Body of pancreas (tissue), 4 donors: ENCODE measurements around the gene SRPK3. TPM values are rescaled to one million over a fixed set of nuclear protein-coding genes. Genes with fewer than 3 reads are reported as not detected.

ENCODE experiments used
- ATAC-seq: fragments of 150-250 bp; one replicate; pipeline ENCODE4 v1.9.1; 2016
- DNase-seq, 4 donors: peaks; one replicate each; pipeline ENCODE4 v3.0.0-alpha.2; 2019
- H3K27ac ChIP-seq, 4 donors: fragments of 200-600 bp; sonication (generic); 1 replicate in 3 of 4; 2 replicates in 1 of 4; pipeline versions ENCODE4 v1.5.1 to v1.6.1; 2016 to 2019; ENCODE audit warnings: mild to moderate bottlenecking in 1 of 4, mixed read lengths in 1 of 4, moderate library complexity in 1 of 4
- H3K27me3 ChIP-seq, 2 donors: fragments of 200-600 bp; sonication (generic); one replicate each; pipeline ENCODE4 v1.6.0; 2016; ENCODE audit warnings: mild to moderate bottlenecking in 1 of 2
- H3K36me3 ChIP-seq, 2 donors: fragments of 200-600 bp; sonication (generic); replicated peaks in 1 of 2; 2 replicates each; pipeline ENCODE4 v1.5.1; 2016; ENCODE audit warnings: low read depth in 2 of 2; ENCODE audit not compliant: insufficient read depth in 1 of 2
- H3K4me1 ChIP-seq: fragments of 200-600 bp; sonication (generic); one replicate; pipeline ENCODE4 v1.6.0; 2016
- H3K4me3 ChIP-seq, 2 donors: fragments of 200-600 bp; sonication (generic); 1 replicate in 1 of 2; 2 replicates in 1 of 2; pipeline ENCODE4 v1.5.1; 2016 to 2019
- H3K9me3 ChIP-seq, 3 donors: fragments of 200-600 bp; sonication (generic); 1 replicate in 2 of 3; 2 replicates in 1 of 3; pipeline ENCODE4 v1.5.1; 2016
- CTCF ChIP-seq, 7 experiments: fragments of 450-650 bp in 4 of 7; fragments of 200-600 bp in 3 of 7; sonication (generic) in 3 of 7; IDR thresholded peaks; one replicate each; pipeline ENCODE4 v1.5.1; 2016 to 2019; ENCODE audit warnings: antibody characterized with exemption in 7 of 7
- POLR2A ChIP-seq, 3 donors: fragments of 450-650 bp; IDR thresholded peaks; one replicate each; pipeline ENCODE4 v1.6.1; 2016; ENCODE audit warnings: antibody characterized with exemption in 3 of 3, mild to moderate bottlenecking in 2 of 3
- WGBS, 2 donors: methylation state at CpG; one replicate each; pipeline ENCODE4 v1.1.5; 2017; 5-methylcytosine and 5-hydroxymethylcytosine counted together
- intact Hi-C: fragments of 100-400 bp; cut with DNase I; formaldehyde crosslinking; loops from one replicate; pipeline ENCODE4 v1.15.1; 2023
- total RNA-seq, 2 donors: library from RNA; depleted of rRNA; stranded (reverse); fragments of >200 nt; gene quantifications; one replicate each; pipeline ENCODE4 v1.1.0, GENCODE V29; 2016

Gene SRPK3
- total RNA-seq, 2 donors from 2014 or later: not detected

- no peak for DNase-seq
- 92 to 98% methylated on average over 19 to 41 of the region's 87 CpGs for WGBS, 2 donors
Measured at GRCh38 chrX:153803211-153804099, 22.6 kb downstream of the SRPK3 start.

GRCh38 chrX:153804100-153804595, 23.3 kb downstream of the SRPK3 start:
- Histone ChIP-seq H3K9me3 (no peaks in the 10 kb centered on the region), H3K27ac (no peak overlapping the region), H3K36me3 (no peaks in the 10 kb centered on the region), H3K4me1 (peaks cover 5% of the 10 kb centered on the region), H3K27me3 (no peaks in the 10 kb centered on the region), H3K4me3 (no peak overlapping the region)
- intact Hi-C loops: no loop called here
- DNase-seq (no peak), ATAC-seq (no peak)
- WGBS, 2 donors: 95% methylated on average over 4 of the region's 34 CpGs; no CpG with 5 or more reads in 1 of the 2 donors
- TF ChIP-seq CTCF (IDR thresholded peaks at IDR 0.05): no peak
- no peak for TF ChIP-seq POLR2A (IDR thresholded peaks at IDR 0.05)

More at GRCh38 chrX:153803211-153804099, 22.6 kb downstream of the SRPK3 start:
- TF ChIP-seq POLR2A (IDR thresholded peaks at IDR 0.05) (no peak), CTCF (IDR thresholded peaks at IDR 0.05) (no peak)
- no peak overlapping the region for H3K27ac ChIP-seq
- H3K4me1 ChIP-seq: peaks cover 11% of the 10 kb centered on the region
- no peaks in the 10 kb centered on the region for H3K9me3 ChIP-seq
- intact Hi-C loops: no loop called here
- H3K36me3 ChIP-seq: no peaks in the 10 kb centered on the region
- H3K4me3 ChIP-seq: no peak overlapping the region
- no peaks in the 10 kb centered on the region for H3K27me3 ChIP-seq
- ATAC-seq: no peak

GRCh38 chrX:153804621-153805020, 23.8 kb downstream of the SRPK3 start:
- no peaks in the 10 kb centered on the region for H3K27me3 ChIP-seq
- TF ChIP-seq CTCF (IDR thresholded peaks at IDR 0.05) (no peak), POLR2A (IDR thresholded peaks at IDR 0.05) (no peak)
- ATAC-seq (no peak), DNase-seq (no peak)
- H3K9me3 ChIP-seq: no peaks in the 10 kb centered on the region
- H3K36me3 ChIP-seq: no peaks in the 10 kb centered on the region
- H3K27ac ChIP-seq: no peak overlapping the region
- H3K4me3 ChIP-seq: no peak overlapping the region
- intact Hi-C loops: no loop called here
- H3K4me1 ChIP-seq: no peaks in the 10 kb centered on the region
- WGBS, 2 donors: 96% methylated on average over 16 of the region's 25 CpGs; no CpG with 5 or more reads in 1 of the 2 donors

- intact Hi-C loops: no loop called here
- no peaks in the 10 kb centered on the region for H3K27me3 ChIP-seq
- no peaks in the 10 kb centered on the region for H3K4me1 ChIP-seq
- 80 to 83% methylated on average over 1 to 7 of the region's 13 CpGs for WGBS, 2 donors
- no peaks in the 10 kb centered on the region for H3K36me3 ChIP-seq
- ATAC-seq (no peak), DNase-seq (no peak)
- TF ChIP-seq POLR2A (IDR thresholded peaks at IDR 0.05): no peak
- TF ChIP-seq CTCF (IDR thresholded peaks at IDR 0.05): no peak
- H3K27ac ChIP-seq: no peak overlapping the region
- no peak overlapping the region for H3K4me3 ChIP-seq
- no peaks in the 10 kb centered on the region for H3K9me3 ChIP-seq
Measured at GRCh38 chrX:153805436-153805835, 24.6 kb downstream of the SRPK3 start.
